HG02623 (cell line): ENCODE measurements around the gene SLMAP.

ENCODE experiments used
- ATAC-seq: cut with Tn5 transposase; IDR thresholded peaks from one replicate; pipeline ENCODE4 v1.9.1; 2021; ENCODE audit warnings: moderate library complexity; ENCODE audit not compliant: unreplicated experiment

Gene SLMAP, protein sequence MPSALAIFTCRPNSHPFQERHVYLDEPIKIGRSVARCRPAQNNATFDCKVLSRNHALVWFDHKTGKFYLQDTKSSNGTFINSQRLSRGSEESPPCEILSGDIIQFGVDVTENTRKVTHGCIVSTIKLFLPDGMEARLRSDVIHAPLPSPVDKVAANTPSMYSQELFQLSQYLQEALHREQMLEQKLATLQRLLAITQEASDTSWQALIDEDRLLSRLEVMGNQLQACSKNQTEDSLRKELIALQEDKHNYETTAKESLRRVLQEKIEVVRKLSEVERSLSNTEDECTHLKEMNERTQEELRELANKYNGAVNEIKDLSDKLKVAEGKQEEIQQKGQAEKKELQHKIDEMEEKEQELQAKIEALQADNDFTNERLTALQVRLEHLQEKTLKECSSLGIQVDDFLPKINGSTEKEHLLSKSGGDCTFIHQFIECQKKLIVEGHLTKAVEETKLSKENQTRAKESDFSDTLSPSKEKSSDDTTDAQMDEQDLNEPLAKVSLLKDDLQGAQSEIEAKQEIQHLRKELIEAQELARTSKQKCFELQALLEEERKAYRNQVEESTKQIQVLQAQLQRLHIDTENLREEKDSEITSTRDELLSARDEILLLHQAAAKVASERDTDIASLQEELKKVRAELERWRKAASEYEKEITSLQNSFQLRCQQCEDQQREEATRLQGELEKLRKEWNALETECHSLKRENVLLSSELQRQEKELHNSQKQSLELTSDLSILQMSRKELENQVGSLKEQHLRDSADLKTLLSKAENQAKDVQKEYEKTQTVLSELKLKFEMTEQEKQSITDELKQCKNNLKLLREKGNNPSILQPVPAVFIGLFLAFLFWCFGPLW

DNA sequence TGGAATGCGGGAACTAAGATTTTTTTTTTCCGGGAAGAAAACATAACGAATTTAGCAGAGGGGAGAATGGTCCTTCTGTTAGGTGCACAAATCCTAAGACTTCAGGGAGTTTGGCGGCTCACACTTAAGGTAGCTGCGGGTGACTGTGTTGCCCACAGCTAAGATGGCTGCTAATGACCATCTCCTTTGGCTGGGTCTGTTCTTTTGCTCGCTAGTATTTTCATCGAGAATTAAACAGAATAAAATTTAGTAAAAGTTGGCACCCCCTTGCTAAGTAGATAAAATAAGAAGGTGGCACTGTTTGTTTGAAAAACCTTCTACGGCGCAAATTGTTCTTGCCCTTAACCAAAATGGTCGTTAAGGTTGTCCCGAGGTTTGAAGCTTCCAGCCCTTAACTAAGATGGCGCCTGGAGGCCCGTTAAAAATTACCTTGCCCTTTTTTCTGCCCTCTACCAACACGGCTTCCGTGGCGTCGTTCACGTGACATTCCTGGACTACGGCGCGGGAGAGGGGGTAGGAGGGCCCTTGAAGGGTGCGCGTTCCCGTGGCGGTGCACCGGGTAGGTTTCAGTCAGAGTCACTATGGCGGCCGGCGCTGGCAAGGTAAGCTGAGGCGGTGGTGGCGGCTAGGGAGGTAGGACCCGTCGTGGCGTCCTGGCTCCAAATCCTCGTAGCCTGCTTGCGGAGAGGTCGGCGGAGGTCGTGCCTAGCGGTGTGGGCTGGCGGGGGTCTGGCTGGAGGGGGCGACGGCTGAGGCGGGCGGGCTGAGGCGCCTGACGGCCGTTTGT lies at the start of gene SLMAP:
TSS of gene SLMAP (plus strand) at position 569 of the 787 bp plus-strand sequence. CDS start 1,343 bp downstream, outside the sequence.
- ATAC-seq, result peak; percentile 93

DNA sequence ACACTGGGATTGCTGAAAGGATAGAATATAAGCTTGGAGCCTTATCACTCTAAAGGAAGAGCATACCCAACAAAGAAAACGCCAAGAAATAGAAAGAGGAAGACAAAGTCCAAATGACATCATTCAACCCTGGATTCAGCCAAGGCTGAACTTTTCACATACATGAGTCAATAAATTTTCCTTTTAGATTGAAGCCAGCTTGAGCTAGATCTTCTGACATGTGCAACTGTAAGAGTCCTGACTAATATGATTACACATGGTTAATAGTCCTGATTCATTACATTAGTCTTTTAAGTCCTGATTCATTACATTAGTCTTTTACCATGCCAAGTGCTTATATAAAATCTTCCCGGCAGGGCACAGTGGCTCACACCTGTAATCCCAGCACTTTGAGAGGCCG lies 49.6 kb upstream of the SLMAP start:
- no peak for ATAC-seq

DNA sequence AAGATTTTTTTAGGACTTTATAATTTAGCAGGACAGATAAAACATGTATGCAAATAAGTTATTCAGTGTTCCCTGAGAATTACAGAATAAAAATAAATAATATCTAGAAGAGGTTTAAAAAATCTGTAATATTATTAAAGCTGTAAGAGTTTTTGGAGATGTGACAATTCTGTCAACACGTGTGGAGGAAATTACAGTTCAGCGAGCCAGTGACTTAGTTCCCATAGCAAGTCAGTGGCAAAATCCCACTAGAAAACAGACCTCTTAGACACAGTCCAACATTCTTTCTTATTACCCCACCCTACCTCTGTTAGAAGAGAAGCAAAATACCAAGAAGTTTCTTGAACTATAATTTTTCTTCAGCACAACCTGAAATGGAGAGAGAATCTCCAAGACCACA lies 47.1 kb upstream of the SLMAP start:
- ATAC-seq, result no peak

DNA sequence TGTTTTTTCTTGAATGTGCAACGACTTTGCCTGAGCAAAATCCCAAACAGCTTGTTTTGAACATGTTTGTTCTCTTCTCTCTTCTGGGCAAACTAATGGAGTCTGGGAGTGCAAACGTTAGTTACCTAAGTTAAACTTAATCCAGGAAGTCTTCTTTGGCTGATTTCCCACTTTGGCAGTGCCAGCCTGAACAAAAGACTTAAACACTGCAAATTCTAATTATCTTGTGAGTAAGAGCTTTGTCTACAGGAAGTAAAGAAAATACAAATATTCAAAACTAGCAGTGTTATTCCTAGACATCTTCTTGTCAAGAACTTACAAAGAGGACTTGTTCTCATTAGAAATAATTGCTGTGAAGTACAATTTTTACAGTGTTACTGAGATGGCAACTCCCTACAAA lies 46.5 kb upstream of the SLMAP start:
- no peak for ATAC-seq

DNA sequence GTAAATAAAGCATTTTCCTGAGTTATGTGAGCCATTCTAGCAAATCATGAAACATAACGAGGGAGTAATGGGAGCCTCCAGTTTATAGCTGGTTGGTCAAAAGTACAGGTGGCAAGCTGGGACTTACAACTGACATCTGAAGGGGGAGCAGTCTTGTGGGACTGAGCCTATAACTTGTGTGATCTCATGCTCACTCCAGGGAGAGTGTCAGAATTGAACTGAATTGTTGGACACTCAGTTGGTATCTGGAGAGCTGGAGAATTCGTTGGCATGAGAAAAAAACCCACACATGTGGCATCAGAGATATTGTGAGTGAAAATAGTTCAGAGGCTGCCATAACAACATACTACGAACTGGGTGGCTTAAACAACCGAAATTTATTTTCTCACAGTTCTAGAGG lies 40.4 kb upstream of the SLMAP start:
- no peak for ATAC-seq

DNA sequence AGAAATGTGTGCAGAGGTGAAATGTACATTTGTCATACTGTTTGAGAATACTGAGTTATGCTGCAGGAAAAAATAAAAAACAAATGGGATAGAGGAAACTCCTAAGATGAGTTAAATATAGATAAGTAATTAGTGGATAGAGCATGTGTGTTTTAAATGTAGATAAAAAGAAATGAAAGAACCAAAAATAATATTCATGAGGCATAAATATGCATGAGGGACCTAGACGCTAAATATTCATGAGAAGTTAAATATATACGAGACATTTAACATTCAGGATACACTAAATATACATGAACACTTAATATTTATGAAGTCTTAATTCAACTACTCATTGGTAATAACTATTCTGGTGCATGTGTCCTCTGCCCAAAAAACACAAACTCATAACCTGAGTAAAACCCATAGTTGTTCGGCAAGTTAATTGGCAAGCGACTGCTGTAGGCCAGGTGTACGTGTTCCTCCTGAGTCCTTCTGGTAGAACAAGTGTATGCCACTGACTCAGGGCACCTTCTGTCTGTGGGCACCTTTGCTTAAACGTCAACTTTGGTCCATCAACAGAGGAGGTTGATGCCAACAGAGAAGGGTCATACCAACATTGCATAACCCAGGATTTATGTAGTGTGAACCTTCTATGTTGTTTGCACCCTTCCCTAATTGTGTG lies 38.8 kb upstream of the SLMAP start:
- no peak for ATAC-seq

DNA sequence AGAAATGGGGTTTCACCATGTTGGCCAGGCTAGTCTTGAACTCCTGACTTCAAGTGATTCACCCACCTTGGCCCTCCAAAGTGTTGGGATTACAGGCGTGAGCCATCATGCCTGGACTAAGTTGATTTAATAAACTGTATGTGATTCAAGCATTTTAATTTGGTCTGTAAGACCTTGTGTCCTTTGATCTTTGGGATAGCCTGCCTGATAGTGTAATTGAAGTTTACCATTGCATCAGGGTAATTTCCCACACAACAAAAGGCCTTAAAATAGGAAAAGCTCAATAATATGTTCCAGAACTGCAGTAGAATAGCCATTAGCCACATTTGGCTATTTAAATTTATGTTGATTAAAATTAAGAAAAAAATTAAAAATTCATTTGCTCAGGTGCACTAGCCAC lies 38.0 kb upstream of the SLMAP start:
- ATAC-seq, result no peak

DNA sequence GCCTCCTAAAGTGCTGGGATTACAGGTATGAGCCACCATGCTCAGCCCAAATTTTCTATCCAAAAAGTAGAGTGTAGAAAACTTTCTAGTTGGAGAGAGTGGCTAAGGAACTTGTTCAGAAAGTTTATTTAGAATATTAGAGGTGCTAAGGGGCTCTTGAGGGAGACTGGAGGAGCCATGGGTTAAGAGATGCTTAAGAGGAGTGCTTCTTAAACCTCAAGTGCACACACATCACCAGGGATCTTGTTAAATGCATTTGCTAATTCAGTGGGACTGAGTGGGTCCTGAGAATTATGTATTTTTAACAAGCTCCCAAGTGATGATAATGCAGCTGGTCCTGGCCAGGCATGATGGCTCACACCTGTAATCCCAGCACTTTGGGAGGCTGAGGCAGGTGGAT lies 29.7 kb upstream of the SLMAP start:
- ATAC-seq, result no peak

DNA sequence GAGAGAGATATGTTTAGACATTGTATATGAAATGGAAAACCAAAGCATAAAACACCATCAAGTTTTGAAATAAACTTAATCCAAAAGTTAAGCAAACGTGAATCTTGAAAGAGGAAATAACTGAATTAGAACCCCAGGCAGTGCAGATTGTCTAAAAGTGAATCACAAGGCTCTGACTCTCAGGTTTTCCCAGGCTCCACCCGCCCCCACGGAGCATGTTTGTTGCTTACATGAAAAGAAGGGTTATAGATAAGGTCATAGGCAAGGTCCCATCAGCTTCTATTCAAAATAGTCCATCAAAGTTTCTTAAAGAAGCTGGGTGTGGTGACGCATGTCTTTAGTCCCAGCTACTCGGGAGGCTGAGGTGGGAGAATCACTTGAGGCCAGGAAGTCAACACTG lies 29.0 kb upstream of the SLMAP start:
- no peak for ATAC-seq

DNA sequence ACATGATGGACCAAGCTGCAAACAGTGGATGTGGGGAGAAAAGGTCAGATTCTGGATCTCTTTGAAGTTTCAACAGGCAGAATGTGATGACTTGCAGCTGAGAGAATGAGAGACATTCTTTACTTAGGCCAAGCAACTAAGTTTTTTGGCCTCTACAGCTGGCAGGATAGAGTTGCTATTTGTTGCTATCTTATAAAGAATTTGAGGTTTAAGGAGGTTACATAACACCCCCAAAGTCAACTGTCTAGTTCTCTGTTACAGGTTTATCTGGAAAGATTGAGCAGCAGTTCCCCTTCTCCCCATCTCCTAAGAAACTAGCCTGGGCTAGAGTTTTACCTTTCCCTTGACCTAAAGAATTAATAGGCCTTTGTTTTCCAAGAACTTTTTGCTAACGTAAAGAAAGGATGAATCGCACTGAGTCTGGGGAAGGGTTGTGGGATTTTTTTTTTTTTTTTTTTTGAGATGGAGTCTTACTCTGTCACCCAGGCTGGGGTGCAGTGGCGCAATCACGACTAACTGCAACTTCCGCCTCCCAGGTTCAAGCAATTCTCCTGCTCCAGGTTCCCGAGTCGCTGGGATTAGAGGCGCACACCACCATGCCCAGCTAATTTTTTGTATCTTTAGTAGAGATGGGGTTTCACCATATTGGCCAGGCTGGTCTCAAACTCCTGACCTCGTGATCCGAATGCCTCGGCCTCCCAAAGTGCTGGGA lies 26.6 kb upstream of the SLMAP start:
- ATAC-seq, result no peak

DNA sequence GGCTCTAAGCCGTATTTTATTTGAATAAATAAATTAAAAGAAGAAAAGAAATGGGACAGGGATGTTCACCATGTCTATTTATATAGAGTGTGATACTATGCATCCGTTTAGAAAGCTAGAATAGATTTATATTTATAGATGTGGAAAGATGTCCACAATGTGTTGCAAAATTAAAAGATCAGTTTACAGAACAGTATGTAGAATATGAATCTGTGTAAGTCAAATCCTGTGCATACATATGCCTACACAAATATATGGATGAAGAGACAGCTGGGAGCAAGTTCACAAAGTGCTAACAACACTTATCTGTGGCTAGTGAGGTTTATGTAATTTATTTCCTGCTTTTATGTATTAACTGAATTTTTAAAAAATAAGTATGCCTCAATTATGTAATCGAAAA lies 25.4 kb upstream of the SLMAP start:
- ATAC-seq, result no peak

DNA sequence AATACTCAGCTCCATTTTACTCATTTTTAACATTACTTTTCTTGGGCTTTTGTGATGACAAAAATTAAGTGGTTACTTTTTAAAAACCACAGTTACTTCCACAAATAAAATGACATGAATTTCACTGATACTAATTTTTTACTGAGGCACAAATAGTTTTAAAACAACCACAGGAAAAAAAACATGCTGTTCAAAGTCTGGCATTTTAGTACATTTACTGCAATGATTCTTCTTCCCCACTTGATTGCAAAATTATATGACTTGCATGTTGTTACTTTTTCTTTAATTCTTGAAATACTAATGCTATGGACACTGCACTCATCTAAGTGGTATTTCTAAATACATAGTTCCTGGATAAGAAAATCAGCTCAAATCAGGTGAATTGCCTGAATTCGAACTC lies 24.8 kb upstream of the SLMAP start:
- ATAC-seq, result no peak

DNA sequence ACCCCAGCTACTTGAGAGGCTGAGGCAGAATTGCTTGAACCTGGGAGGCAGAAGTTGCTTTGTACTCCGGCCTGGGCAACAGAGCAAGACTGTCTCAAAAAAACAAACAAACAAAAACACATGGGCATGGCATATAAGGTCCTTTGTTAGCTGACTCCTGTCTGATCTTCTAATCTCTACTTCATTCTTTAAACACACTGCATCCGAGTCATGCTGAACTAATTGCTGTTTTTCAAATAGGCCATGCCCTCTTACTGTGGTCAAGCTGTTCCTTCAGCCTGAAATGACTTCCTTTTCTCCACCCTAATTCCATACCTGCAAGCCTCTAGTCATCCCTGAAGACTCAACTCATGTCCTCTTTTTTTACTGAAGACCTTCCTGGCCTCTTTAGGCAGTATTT lies 22.3 kb upstream of the SLMAP start:
- no peak for ATAC-seq

DNA sequence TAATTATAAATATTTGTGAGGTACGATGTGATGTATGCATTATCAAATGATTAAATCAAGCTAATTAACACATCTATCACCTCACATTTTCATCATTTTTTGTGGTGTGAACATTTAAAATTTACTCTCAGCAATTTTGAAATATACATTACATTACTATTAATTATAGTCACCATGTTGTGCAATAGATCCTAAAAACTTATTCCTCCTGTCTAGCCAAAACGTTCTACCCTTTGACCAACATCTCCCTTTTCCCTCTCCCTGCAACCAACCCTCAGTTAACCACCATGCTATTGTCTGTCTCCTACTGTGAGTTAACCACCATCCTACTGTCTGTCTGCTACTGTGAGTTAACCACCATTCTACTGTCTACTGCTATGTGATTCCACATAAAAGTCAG lies 20.7 kb upstream of the SLMAP start:
- no peak for ATAC-seq

DNA sequence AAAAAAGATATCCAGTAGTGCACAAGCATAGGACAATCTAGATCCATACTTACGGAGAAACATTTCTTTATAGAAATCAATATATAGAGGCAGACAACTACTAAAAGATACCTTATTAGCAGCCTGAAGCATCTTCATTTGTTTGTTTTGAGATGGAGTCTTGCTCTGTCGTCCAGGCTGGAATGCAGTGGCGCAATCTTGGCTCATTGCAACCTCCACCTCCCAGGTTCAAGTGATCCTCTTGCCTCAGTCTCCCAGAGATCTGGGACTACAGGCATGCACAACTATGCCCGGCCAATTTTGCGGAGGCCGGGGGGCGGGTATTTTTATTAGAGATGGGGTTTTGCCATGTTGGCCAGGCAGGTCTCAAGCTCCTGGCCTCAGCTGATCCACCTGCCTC lies 18.3 kb upstream of the SLMAP start:
- no peak for ATAC-seq

DNA sequence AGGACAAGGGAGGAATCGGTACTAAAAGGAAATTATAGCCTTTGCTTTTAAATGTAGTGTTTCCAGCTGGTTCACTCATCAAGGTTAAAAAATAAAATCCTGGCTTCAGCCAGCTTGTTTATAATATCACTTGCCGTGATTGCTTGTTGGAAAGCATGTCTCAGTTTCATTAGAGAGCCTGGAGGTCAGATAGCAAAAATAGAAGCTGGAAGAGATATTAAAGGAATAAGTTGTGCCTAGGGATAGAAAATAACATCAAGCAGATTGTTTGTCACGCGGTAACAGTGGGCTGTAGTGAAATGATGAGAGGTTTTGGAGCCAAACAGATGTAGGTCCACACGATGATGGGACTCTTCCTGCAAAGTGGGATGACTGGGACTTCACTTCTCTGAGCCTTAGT lies 17.7 kb upstream of the SLMAP start:
- no peak for ATAC-seq

DNA sequence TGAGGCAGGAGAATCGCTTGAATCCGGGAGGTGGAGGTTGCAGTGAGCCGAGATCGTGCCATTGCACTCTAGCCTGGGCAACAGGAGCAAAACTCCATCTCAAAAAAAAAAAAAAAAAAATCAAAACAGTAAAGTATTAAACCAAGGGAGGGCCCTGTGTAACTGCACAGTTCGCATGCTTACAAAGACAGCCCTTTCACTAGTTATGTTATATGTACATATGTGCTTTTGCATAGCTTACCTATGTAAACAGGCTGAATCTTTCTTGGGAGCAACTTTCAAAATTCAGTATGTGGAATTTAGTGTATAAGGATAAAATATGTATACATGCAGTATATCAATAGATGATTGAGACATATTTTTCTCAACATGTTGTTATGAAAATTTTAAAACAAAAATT lies 16.1 kb upstream of the SLMAP start:
- ATAC-seq, result no peak

DNA sequence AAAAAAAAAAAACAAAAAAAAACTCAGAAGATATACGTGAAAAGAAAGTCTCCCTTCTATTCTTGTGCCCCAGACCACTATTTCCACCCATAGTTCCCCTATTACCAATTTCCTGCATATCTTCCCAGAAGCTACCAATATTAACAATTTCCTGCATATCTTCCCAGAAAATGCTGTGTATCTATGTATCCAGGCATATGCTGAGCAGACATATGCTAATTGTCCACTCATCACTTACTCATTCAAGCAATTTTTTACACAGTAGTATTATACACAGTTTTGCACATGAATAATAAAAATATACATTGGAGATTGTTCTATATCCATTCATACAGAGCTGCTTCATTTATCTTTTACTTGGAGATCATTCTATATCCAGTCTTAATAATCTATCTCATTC lies 12.6 kb upstream of the SLMAP start:
- no peak for ATAC-seq

DNA sequence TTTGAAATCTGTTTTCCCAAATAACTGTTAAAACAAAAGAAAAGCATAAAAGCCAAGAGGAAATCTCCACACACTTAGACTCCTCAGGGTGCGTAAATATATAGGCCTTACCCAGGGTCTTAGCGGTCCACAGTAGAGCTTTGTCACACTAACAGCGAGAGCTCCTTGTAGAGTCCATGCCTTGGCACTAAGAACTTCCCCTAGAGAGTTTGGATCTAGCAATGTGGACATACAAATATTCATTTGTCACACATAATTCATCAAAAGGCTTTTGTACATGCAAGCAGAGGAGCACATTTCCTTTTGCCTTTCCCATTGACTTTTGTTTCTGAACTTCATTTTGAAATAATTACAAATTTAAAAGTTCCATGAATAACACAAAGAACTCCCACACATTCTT lies 11.0 kb upstream of the SLMAP start:
- ATAC-seq, result no peak
